ENCODE data around the gene CEMP1. TPM values are rescaled to one million over a fixed set of nuclear protein-coding genes. Genes with fewer than 3 reads are reported as not detected.

CEMP1 gene
- total and polyA plus RNA-seq, 10 of the 15 experiments (the other 5 are each of a cell fraction or from before 2014, with no cell fraction given): 0.05 to 8.2 (median 1.5) TPM; not detected in 5

DNA sequence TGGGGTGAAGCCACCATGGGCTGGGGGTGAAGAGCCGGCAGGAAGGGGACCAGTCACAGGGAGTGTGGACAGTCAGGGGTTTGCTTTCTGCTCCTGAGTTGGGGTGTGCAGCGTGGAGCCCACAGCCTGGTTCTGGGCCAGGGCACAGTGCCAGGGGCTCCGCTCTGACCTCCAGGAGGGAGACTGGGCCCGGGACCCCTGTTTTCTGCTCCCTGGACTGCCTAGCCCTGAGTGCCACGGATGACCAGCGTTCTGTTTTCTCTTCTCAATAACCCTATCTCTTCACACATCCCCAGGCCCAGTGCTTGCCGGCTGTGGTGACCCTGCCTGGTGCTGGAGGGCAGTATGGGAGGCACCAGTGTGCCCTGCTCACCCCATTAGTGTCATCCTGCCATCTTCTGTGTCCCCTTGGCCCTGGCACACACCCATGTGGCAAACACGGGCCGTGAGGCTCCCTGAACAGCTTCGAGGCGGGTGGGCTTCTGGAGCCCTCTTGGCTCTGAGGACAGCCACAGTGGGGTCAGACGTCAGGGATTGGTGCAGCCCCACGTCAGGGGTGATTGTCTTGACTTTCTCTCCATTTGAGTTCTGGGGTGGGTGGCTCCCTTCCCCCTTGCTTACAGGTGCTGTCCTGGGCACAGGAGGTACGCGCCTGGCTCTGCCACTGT, 1.1 kb downstream of the CEMP1 start (continued):
- TF ChIP-seq PAX5 (IDR thresholded peaks at IDR 0.05; ENCODE audit: borderline replicate concordance, low read depth, low read length) (no peak), ZNF24 (IDR thresholded peaks at IDR 0.05) (no peak), IKZF1 (conservative IDR thresholded peaks at IDR 0.05) (no peak), NFIC (IDR thresholded peaks at IDR 0.05; ENCODE audit: low read depth, low read length) (no peak), STAT1 (conservative IDR thresholded peaks at IDR 0.05) (no peak), SMC3 (IDR thresholded peaks at IDR 0.05; ENCODE audit: borderline replicate concordance, low read length) (no peak), TARDBP (IDR thresholded peaks at IDR 0.05; ENCODE audit: borderline replicate concordance) (no peak), HCFC1 (IDR thresholded peaks at IDR 0.05; ENCODE audit: low read length) (no peak)
- TF ChIP-seq, protein P1, sequence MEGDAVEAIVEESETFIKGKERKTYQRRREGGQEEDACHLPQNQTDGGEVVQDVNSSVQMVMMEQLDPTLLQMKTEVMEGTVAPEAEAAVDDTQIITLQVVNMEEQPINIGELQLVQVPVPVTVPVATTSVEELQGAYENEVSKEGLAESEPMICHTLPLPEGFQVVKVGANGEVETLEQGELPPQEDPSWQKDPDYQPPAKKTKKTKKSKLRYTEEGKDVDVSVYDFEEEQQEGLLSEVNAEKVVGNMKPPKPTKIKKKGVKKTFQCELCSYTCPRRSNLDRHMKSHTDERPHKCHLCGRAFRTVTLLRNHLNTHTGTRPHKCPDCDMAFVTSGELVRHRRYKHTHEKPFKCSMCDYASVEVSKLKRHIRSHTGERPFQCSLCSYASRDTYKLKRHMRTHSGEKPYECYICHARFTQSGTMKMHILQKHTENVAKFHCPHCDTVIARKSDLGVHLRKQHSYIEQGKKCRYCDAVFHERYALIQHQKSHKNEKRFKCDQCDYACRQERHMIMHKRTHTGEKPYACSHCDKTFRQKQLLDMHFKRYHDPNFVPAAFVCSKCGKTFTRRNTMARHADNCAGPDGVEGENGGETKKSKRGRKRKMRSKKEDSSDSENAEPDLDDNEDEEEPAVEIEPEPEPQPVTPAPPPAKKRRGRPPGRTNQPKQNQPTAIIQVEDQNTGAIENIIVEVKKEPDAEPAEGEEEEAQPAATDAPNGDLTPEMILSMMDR (IDR thresholded peaks at IDR 0.05 in 2 of 3, conservative IDR thresholded peaks at IDR 0.05 in 1 of 3; ENCODE audit: control insufficient read depth in 2 of 3, extremely low read depth in 1 of 3, insufficient read depth in 1 of 3, low read depth in 3 of 3, low read length in 3 of 3): no peak

DNA sequence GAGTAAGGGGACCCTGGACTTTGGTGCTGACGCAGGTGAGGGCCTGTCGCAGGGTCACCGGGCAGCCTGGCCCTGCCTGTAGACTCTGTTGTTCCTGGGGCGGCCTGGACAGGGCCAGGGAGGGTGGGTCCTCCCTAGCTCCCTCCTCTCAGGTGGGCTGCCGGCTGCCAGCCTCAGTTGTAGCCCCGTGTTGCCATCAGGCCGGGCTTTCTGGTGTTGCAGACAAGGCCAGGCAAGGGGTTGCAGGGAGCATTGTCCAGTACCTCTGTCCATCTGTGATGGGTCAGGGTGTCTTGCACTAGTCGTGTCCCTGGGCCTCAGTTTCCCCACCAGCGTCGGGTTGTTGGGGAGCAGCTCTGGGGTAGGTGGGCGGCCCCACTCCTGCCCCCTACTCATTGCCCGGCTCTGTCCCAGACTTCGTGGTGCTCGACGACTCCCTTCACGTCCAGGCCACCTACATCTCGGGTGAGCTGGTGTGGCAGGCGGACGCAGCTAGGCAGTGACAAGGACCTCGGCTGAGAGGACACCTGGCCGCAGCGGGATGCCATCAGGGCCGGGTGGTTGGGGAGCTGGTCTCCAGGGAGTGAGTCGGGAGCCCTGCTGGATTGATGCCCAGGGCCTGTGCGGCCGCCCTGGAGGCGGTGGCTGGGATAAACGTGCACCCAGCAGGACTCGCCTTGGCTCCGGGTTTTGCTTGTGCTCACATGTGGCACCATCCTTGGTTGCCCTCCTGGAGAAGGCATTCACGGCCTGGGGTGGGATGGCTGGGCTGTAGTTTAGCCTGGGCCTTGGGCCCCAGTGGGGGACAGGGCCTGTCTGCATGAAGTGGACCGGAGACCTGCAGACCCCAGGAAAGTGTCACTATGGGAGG, 1.9 kb downstream of the CEMP1 start:
- Histone ChIP-seq H4K20me1 (ENCODE audit: control insufficient read depth, insufficient read depth) (no peaks in the 10 kb centered on the region), H2AFZ (ENCODE audit: control insufficient read depth, low read depth, low read length) (no peak overlapping the region), H3K9ac (ENCODE audit: control insufficient read depth, insufficient read depth, low read length) (no peak overlapping the region), H3K27me3 (replicated peaks in 1 of 2; ENCODE audit: control insufficient read depth in 2 of 2, insufficient read depth in 2 of 2, low read length in 1 of 2) (no peaks in the 10 kb centered on the region), H3K4me1 (ENCODE audit: control insufficient read depth, insufficient read depth, low read length) (peaks cover 13% of the 10 kb centered on the region), H3K4me2 (ENCODE audit: control insufficient read depth, insufficient read depth) (no peak overlapping the region), H3K79me2 (ENCODE audit: control insufficient read depth, insufficient read depth, low read length) (no peaks in the 10 kb centered on the region), H3K4me3 (no peak overlapping the region), H3K9me3 (replicated peaks; ENCODE audit: control insufficient read depth, insufficient read depth, low read length) (no peaks in the 10 kb centered on the region), H3K36me3 (ENCODE audit: control insufficient read depth in 2 of 2, insufficient read depth in 2 of 2, low read length in 1 of 2) (peaks cover 9 to 18% of the 10 kb centered on the region in 2 experiments; a peak in 3 of 4 replicates), H3K27ac (ENCODE audit: control insufficient read depth, insufficient read depth) (no peak overlapping the region)
- DNase-seq (ENCODE audit: low read depth, low spot score) (no peak), FAIRE-seq (no peak), ATAC-seq (no peak)
- BruUV-seq (replicated peaks): no TSS peak
- ChIA-PET SMC1A (ENCODE audit: uncharacterized antibody, unreplicated experiment) (no interaction called here), RAD21 (ENCODE audit: unreplicated experiment) (no interaction called here), CTCF (no interaction called here), POLR2A (no interaction called here)
- in situ Hi-C loops (cut with MboI) (no loop called here), intact Hi-C loops (cut with micrococcal nuclease; ENCODE audit: unreplicated experiment) (no loop called here)
- WGBS (ENCODE audit: insufficient coverage, insufficient replicate concordance, low lambda C conversion rate, missing lambda C conversion rate): 97% methylated on average over 32 of the region's 32 CpGs
- TF ChIP-seq, protein P2, sequence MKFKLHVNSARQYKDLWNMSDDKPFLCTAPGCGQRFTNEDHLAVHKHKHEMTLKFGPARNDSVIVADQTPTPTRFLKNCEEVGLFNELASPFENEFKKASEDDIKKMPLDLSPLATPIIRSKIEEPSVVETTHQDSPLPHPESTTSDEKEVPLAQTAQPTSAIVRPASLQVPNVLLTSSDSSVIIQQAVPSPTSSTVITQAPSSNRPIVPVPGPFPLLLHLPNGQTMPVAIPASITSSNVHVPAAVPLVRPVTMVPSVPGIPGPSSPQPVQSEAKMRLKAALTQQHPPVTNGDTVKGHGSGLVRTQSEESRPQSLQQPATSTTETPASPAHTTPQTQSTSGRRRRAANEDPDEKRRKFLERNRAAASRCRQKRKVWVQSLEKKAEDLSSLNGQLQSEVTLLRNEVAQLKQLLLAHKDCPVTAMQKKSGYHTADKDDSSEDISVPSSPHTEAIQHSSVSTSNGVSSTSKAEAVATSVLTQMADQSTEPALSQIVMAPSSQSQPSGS (IDR thresholded peaks at IDR 0.05; ENCODE audit: low read length): no peak
- TF ChIP-seq MEF2A (IDR thresholded peaks at IDR 0.05; ENCODE audit: insufficient read depth, low read depth, low read length): no peak
- TF ChIP-seq CHD1 (IDR thresholded peaks at IDR 0.05; ENCODE audit: low read depth, low read length): no peak
- TF ChIP-seq PML (IDR thresholded peaks at IDR 0.05; ENCODE audit: low read length): no peak
